Putamen (tissue), 1 donor: ENCODE results near the gene BACH2.
"Not testable (repeated sequence)": the region's sequence is repeated elsewhere in the genome, so short reads cannot be mapped to it uniquely, and the experiment has no call there.

ENCODE experiments used
- DNase-seq: peaks from one replicate; pipeline ENCODE4 v3.0.0-alpha.2; 2016; ENCODE audit warnings: low spot score

Gene BACH2

DNA sequence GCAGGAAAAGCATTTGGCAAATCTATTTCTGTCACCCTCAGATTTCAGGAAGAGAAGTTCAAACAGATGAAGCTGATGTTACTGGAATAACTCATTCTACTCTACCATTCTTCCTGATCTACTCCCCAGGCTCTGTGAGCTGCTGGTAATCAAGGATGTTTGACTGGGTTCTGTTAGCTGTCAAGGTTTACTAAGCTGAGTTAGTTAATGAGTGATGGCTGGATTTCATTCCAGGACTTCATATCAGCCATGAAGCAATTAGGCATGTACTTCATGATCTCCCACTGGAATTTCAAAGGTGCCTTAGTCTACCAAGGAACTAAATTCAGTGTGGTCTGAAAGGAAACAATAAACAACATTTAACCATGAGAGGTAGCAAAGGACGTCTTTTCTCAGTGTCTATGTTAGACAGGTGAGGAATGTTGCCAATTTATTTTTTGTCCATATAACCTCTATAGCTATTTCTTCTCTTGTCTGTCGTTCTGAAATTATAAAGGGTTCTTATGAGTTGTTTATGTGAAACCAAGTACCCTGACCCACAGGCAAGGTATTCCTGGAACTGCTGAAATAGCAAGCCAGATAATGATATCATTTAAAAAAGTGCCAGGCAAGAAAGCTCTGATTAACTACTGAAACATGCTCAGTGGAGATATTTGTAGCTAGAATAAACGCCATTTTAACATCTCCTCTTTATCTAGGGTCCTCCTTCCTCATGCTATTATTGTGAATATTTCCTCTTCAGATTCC is 112.9 kb downstream of the BACH2 start:
- DNase-seq = no peak

DNA sequence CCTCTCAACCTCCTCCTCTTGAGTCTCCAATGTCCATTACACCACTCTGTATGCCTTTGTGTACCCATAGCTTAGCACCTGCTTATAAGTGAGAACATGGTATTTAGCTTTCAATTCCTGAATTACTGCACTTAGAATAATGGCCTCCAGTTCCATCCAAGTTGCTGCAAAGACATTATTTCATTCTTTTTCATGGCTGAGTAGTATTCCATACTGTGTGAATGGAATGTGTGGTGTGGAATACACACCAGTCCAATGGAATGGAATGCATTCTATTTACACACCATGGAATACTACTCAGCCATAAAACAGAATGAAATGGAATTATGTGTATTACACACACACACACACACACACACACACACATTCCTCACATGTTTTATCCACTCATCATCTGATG is 116.1 kb downstream of the BACH2 start:
- no peak for DNase-seq

DNA sequence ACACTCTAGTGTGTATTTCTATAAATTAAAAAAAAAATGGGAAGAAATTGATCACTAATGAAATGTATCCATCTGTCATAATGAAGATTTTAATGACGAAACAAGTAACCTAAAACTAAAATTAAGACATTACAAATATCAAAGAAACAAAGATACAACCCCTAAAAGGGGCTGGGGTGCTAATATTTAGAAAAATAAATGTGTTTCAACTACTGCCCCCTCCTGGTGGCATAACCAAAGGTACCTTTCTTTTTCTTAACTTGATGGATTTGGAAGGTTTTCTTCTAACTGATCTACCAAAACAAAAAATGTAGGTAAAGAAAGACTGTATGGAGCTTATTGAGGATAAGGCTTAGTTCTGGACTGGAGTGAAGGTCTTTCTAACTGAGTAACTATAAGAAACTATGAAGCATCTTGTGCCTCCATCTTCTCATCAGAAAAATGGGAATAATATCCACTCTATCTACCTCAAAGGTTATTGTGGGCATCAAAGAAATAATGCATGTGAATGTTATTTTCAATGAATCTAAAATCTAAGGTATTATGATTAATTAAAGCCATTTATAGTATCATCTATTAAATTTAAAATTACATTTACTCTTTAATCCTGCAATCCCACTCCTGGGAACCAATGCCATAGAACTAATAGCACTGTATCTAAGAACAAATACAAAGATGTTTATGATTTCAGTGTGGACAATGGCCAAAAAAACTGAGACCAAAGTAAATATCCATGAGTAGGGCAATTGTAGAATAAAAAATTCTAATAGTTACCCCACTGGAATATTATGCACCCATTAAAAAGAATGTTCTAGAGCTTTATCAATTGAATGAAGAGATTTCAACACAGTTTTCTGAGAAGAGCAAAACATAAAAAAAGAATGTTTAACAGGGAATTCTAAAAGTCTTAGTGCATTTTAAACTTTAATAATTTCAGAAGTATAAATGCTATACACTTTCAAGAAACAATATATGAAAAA is 117.2 kb downstream of the BACH2 start:
- DNase-seq = no peak

DNA sequence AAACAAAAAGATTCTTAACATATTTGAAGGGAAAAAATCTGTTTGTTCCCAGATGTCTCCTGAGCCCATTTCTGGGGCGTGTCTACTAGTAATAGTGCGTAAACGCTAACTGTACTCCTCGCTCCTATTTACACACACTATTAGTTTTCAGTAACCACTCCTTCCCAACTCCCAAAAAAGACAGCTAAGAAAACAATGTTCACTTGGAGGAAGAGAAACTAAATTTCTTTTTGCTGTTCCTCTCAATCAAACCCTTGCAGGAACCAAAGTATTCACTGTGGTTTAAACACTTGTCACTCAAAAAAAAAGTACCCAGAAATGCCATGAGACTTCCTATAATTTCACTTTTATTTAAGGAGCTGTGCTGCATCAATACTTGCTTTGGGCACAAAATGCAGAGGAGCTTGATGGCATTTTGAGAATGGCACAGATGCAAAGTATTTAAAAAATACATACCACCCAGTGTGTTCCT is 118.2 kb downstream of the BACH2 start:
- DNase-seq = no peak

DNA sequence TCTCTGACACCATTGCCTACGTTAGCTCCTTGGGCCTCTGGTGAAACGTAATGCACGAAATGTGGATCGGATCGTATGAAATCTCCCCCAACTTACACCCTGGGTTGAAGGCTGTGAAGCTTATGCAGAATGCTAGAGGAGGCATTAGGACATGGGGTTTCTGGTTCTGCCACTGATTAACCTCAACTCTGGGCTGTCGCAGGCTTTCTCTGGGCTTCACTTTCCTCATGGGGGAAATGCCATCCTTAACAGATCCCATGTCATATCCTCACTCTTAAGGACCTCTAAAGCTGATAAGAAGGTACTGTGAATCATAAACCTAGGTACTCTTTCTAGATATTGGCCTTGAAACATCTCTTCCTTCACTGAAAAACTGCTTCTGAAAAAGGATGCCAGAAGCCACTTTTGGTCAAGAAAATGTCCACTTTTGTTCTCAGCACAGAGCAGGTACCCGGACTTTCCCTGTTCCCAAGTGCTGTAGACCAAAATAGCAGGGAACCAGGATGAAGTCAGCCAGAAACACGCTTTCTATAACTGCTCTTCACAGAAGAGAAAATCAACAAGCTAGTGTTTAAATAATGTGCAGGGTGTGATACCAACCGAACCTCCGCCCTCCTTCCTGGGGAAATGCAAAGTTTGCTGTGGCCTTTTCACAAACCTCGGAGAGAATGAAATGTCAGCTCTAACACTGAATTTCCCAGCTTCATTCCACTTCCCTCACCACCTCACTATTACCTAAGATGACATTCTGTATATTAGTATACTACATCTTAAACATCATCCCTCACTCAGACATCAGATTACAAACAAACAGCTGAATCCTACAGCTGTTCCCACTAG is 118.9 kb downstream of the BACH2 start:
- DNase-seq = no peak

DNA sequence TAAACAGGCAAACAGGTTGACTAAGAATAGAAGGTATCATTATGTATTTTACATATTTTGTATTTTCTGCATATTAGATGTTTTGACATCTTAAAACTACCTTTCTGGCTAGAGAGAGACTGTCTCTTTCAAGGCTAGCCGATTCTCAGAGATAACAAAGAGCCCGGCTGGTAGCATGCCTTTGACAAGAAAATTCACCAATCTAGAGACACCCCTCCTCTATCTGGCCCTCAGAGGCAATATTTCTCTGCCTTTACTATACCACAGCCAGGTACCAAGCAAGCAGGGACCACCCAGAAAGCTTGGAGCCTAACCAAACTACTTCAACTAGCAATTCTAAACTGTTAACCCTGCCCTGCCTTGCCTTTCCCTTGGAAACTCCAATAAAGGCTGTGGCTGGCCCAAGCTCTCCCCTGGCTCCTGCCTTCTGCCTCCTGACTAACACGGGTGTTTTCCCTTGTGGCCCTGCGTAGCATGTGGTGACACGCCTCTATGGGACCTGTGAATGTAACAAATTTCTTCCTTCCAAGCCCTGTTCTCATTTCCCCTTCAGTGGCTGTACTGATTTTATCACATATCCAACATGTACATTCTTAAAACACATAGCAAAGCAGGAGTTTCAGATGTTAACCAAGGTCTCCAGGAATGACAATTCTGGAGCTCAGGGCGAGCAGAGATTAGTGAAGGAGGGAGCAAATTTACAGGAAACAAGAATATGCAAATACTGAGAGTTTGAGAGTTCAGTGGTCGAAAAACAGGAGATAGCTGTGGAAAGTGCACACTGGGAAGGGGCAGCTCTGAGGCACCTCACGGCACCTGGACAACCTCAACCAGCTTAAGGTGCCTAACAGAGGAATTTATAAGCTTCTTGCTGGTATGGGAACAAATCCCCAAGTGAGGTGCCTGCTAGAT is 120.8 kb downstream of the BACH2 start:
- DNase-seq = no peak

DNA sequence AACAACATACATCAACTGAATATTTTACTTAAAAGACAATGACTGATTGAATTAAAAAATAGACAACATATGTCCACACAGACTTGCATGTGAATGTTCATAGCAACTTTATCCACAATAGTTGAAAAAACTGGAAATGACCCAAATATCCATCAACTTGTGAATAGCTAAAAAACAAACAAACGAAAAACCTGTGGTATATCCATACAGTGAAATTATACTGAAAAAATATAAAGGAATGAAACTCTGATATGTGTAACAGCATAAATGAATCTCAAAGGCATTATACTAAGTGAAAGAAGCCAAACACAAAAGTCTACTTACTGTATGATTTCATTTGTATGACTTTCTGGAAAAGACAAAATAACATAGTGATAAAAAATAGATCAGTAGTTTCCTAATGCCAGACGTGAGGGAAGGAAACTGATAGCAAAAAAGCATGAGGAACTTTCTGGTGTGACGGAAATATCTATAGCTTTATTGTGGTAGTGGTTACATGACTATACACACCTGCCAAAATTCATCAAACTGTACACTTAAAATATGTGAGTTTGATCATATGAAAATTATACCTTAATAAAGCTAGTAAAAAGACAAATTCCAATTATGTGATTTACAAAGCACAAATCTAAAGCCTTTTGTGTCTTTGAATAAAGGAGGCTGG is 123.2 kb downstream of the BACH2 start:
- DNase-seq = no peak

DNA sequence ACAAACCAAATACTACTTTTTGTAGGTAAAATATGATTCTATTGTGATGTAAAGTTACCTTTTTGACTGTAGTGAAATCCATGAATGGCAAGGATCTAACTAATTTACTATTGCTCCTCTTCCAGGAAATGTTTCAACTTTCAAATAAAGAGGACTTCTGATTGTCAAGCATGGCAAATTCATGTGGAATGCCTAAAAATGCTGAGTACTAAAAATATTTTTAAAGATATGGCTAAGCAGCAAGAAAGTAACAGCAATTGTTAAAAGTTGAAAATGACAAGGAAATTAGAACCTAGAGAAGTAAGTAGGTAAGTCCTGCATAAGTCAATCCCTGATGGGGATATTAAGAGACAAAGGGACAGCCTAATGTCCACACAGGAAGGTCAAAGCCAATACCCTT is 126.0 kb downstream of the BACH2 start:
- DNase-seq = no peak

DNA sequence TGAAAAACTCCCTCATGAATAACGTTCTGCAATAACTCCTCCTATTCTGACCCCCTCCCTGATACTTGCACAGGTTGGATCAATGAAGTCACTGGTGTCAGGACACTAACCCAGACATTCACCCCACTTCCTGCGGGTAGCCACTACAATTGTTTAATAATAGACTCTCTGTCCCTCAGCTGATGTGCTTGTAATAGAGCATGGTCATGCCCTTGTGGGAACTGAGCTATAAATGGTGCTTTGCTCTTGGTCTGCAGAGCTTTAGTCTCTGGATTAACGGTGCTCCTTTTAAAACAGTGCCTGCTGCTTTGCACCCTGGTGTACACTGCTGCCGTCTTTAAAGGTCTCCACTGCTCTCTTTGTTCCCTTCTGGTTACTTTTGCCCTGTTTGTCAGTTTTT is 127.3 kb downstream of the BACH2 start:
- no peak for DNase-seq

DNA sequence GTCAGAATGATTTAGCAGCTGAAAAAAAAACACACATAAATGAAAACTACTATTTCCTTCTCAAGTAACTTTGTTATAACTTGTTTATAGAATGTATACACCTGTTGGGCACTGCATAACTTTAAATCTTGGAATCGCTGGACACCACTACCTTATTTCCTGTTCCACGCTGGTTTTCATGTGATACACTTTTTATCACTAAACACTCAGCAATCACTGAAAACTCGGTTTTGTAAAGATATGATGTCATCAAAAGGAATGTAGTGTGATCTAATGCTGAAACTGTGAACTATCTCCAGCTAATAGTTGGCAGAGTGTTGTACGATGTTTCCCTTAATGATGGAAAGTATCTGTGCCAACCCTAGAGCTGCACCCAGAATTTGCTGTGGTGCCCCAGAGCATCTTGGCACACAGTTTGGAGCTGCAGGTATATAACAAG is 127.9 kb downstream of the BACH2 start:
- no peak for DNase-seq

DNA sequence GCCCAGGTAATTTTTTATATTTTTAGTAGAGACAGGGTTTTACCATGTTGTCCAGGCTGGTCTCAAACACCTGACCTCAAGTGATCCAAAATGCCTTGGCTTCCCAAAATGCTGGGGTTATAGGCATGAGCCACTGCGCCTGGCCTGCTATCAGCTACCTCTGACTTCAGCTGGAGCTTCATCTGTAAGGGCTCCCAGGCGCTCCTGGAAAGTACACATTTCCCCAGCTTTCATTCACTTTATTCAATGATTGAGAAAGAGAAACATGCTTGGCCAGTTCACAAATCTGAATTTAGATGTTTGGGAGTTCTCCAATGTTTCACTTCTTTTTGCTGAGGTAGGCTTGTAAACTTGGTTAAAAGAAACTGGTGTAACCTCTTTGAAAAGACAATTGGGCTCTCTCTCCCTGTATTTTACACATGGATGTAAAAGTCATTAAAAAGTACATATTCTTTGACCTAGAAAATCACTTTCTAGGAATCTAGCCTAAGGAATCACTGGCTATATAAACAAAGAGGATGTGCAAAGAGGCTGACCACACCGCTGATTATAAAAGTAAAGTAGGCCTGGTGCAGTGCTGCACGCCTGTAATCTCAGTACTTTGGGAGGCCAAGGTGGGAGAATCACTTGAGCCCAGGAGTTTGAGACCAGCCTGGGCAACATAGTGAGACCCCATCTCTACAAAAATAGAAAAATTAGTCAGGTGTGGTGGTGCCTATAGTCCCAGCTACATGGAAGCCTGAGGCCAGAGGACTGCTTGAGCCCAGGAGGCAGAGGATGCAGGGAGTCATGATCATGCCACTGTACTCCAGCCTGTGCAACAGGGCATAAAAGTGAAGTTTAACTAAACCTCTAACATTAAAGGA is 128.9 kb downstream of the BACH2 start:
- no peak for DNase-seq

DNA sequence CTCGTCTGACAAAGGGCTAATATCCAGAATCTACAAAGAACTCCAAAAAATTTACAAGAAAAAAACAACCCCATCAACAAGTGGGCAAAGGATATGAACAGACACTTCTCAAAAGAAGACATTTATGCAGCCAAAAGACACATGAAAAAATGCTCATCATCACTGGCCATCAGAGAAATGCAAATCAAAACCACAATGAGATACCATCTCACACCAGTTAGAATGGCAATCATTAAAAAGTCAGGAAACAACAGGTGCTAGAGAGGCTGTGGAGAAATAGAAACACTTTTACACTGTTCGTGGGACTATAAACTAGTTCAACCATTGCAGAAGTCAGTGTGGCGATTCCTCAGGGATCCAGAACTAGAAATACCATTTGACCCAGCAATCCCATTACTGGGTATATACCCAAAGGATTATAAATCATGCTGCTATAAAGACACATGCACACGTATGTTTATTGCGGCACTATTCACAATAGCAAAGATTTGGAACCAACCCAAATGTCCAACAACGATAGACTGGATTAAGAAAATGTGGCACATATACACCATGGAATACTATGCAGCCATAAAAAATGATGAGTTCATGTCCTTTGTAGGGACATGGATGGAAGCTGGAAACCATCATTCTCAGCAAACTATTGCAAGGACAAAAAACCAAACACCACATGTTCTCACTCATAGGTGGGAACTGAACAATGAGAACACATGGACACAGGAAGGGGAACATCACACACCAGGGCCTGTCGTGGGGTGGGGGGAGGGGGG is 130.3 kb downstream of the BACH2 start:
- not testable (repeated sequence) for DNase-seq

DNA sequence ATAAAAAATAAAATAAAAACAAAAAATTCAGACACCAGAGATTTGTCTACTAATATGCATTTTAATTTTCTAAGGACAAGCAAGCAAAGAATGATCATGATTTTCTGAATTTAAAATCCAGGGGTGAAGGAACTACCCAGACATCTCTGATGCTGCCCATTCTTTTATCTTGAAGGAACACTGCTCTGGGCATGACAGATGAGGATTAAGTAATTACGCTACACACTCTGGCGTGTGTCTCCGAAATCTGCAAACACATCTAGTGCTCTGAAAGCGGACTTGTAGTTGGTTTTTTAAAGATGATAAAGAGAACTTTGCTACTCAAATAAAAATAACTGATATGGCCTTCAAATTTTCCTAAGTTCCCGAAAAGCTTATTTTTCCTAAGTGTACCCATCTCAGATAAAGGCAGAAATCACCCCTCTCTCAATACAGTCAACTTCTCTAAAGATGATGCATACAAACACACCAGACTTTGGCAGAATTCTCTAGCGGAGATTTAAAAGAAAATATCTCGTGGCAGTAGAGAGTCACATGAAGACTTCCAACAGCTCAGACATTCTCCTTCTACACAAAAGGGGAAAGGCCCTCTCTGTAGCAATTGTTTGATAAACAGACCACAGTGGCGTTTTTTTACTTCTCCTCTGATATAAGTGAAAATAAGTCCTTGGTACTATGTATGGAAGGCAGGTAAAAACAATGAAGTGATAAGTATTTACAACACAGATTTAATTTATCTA is 133.8 kb downstream of the BACH2 start:
- no peak for DNase-seq

DNA sequence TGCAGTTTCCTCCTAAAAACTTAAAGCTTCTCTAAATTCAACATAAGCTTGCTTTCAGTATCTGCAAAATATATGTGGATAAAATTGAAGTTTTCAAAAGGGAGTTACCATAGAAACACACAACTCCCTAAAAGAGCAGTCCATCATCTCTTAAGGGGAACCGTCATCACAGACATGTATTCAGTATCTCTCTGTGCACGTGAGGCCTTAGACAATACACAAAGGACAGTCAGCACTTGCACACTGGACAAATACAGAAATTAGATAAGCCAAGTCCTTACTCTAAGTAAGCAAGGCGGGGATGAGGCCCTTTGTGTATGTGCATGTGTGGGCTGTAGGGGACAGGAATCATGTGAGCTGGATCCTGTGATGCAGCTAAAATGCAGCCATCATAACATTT is 136.6 kb downstream of the BACH2 start:
- no peak for DNase-seq

DNA sequence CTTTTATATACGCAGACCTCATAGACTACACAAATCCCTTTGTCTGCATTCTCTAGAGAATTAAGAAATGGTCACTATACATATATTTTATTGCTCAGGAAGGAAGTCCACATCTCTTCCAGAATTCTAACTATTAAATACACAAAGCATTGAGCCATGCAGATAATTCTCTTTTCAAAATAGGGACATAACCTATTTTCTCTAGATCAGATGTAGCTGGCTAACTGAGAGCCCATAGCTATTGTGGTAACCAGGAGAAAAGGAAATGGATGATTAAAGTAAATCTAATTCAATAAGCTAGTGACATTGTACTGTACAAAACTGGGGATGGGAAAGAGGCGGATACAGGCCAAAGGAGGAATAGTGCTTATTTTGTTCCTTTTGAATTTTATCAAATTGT is 137.2 kb downstream of the BACH2 start:
- DNase-seq = no peak

DNA sequence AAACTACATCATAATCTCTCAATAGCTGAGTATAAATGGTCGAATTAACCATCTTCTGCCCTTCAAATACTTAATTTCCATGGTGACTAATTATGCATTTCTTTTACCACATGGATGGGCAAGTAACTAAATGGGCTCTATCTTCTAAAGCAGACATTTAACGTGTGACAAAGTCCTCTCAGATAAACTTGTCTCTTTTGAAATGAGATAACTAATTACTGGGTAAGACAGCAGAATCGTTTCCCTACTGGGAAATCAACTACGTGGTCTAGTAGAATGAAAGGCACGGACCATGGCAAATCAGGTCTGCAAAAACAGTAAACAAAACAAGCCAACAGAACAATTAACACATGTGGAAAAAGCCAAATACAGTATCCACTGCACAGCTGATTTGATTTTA is 137.7 kb downstream of the BACH2 start:
- DNase-seq = no peak

DNA sequence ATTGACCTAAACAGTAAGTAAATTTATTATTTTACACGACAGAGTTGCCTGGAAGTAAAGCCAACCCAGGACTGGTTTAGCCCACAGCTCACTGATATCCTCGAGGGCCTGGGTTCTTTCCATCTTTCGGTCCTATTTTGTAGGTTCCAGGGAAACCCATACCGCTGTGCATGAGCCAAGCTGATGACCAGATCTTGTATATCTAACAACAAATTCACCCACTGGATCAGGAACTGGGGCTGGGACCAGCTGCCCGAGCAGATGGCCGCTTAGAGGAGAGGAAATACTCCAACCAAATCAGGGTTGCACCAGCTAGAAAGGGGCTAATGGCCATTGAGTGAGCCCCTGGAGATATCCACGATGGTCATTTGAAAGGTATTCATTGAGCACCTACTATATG is 139.2 kb downstream of the BACH2 start:
- no peak for DNase-seq

DNA sequence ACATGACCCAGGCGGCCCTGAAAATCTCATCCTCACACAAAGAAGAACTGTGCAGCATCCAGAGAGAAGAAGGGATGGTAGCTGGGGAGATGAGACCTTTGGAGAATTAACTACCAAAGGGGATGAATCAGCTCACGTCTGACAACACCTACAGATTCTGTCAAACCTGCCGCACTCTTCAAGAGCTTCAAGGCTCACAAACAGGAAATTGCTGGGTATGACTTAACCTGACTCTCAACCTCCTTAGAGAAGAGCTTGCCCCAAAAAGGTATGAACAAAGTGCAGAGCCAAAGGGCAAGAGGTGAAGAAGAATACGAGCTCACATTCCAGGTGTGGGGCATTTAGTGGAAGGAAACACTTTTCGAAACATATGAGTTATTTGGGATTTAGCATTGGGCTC is 139.8 kb downstream of the BACH2 start:
- no peak for DNase-seq
